Upper lobe of left lung (tissue), 6 donors: ENCODE results near the gene SIK2. TPM values are rescaled to one million over a fixed set of nuclear protein-coding genes. Genes with fewer than 3 reads are reported as not detected.

Source experiments
- ATAC-seq, 2 donors: fragments of 200-7000 bp; cut with Tn5 transposase; one replicate each; pipeline ENCODE4 v1.9.1; 2022; ENCODE audit warnings: mild to moderate bottlenecking in 2 of 2, moderate library complexity in 2 of 2; ENCODE audit not compliant: low FRiP score in 2 of 2
- DNase-seq, 2 donors: peaks; one replicate each; pipeline ENCODE4 v3.0.0-alpha.2; 2019 to 2020
- H3K27ac ChIP-seq, 4 donors: fragments of 200-600 bp; sonication (generic); one replicate each; pipeline ENCODE4 v1.5.1; 2016 to 2019
- H3K27me3 ChIP-seq, 4 donors: fragments of 200-600 bp; sonication (generic); one replicate each; pipeline ENCODE4 v1.5.1; 2017 to 2019
- H3K36me3 ChIP-seq, 4 donors: fragments of 200-600 bp; sonication (generic); one replicate each; pipeline ENCODE4 v1.5.1; 2016 to 2019
- H3K4me1 ChIP-seq, 4 donors: fragments of 200-600 bp; sonication (generic); one replicate each; pipeline ENCODE4 v1.5.1; 2018 to 2019
- H3K4me3 ChIP-seq, 4 donors: fragments of 200-600 bp; sonication (generic); one replicate each; pipeline ENCODE4 v1.5.1; 2017 to 2019; ENCODE audit warnings: mild to moderate bottlenecking in 2 of 4, moderate library complexity in 1 of 4
- H3K9me3 ChIP-seq, 4 donors: fragments of 200-600 bp; sonication (generic); one replicate each; pipeline ENCODE4 v1.5.1; 2018 to 2019
- CTCF ChIP-seq, 6 experiments: fragments of 450-650 bp in 4 of 6; fragments of 200-600 bp in 2 of 6; sonication (generic) in 2 of 6; IDR thresholded peaks; one replicate each; pipeline ENCODE4 v1.5.1; 2016 to 2019; ENCODE audit warnings: antibody characterized with exemption in 6 of 6
- EP300 ChIP-seq, 4 donors: sonication (generic); formaldehyde crosslinking; IDR thresholded peaks; one replicate each; pipeline ENCODE4 v1.5.1; 2017; ENCODE audit warnings: antibody characterized with exemption in 4 of 4, control low read depth in 2 of 4
- POLR2A ChIP-seq, 4 donors: fragments of 450-650 bp; IDR thresholded peaks; one replicate each; pipeline ENCODE4 v1.5.1; 2016 to 2017; ENCODE audit warnings: antibody characterized with exemption in 4 of 4, mild to moderate bottlenecking in 2 of 4
- POLR2AphosphoS5 ChIP-seq, 2 donors: sonication (generic); formaldehyde crosslinking; IDR thresholded peaks; one replicate each; pipeline ENCODE4 v1.5.1; 2017; ENCODE audit warnings: antibody characterized with exemption in 2 of 2
- WGBS, 2 donors: methylation state at CpG; one replicate each; pipeline ENCODE4 v1.1.5; 2017 to 2018; 5-methylcytosine and 5-hydroxymethylcytosine counted together
- total RNA-seq, 6 donors: library from RNA; depleted of rRNA in 4 of 6; stranded (reverse); fragments of >200 nt in 4 of 6; gene quantifications; one replicate each; pipeline versions ENCODE4 v1.1.0 to v1.2.1, GENCODE V29; 2016 to 2021
- donor health status: DM: no; HTN: no; CAD: no; lungs with moderate emphysema.
- donor health status: DM: no; HTN: yes; CAD: no; lungs with severe emphysema.

Gene SIK2
- total RNA-seq, 6 donors from 2014 or later = 23.0 to 35.9 (median 27.6) TPM

GRCh38 chr11:111605681-111606080 lies 3.4 kb downstream of the SIK2 start:
- Histone ChIP-seq H3K27me3 (no peaks in the 10 kb centered on the region), H3K4me3 (no peak overlapping the region), H3K9me3 (no peaks in the 10 kb centered on the region), H3K36me3 (no peaks in the 10 kb centered on the region), H3K27ac (no peak overlapping the region), H3K4me1 (peaks cover 17 to 51% (median 42%) of the 10 kb centered on the region in 4 donors)
- 28 to 35% methylated on average over 4 of the region's 4 CpGs for WGBS, 2 donors
- DNase-seq (no peak), ATAC-seq (no peak)
- TF ChIP-seq POLR2A (IDR thresholded peaks at IDR 0.05) (no peak), POLR2AphosphoS5 (IDR thresholded peaks at IDR 0.05) (no peak), CTCF (IDR thresholded peaks at IDR 0.05) (no peak), EP300 (IDR thresholded peaks at IDR 0.05) (no peak)

- H3K4me1 ChIP-seq = peaks cover 24 to 50% (median 46%) of the 10 kb centered on the region in 4 donors
These were observed 4.7 kb downstream of the SIK2 start for GRCh38 chr11:111606986-111607385.

GRCh38 chr11:111607751-111608150 lies 5.5 kb downstream of the SIK2 start:
- WGBS, 2 donors = 85 to 92% methylated on average over 3 of the region's 3 CpGs
- H3K4me1 ChIP-seq = peaks cover 25 to 55% (median 53%) of the 10 kb centered on the region in 4 donors

More at GRCh38 chr11:111606986-111607385, 4.7 kb downstream of the SIK2 start:
- TF ChIP-seq EP300 (IDR thresholded peaks at IDR 0.05) (no peak), POLR2A (IDR thresholded peaks at IDR 0.05) (no peak), POLR2AphosphoS5 (IDR thresholded peaks at IDR 0.05) (no peak), CTCF (IDR thresholded peaks at IDR 0.05) (no peak)
- Histone ChIP-seq H3K27me3 (no peaks in the 10 kb centered on the region), H3K4me3 (no peak overlapping the region), H3K9me3 (no peaks in the 10 kb centered on the region), H3K27ac (peak overlapping the region in 1 of 4 donors; percentile 29), H3K36me3 (no peaks in the 10 kb centered on the region)
- DNase-seq (no peak), ATAC-seq (no peak)

GRCh38 chr11:111612224-111612623 lies 10.0 kb downstream of the SIK2 start:
- no peaks in the 10 kb centered on the region for H3K27me3 ChIP-seq
- 53 to 68% methylated on average over 1 of the region's 1 CpG for WGBS, 2 donors
- no peaks in the 10 kb centered on the region for H3K9me3 ChIP-seq
- DNase-seq = no peak
- peak overlapping the region in 2 of 4 donors; percentile 26 to 27 for H3K27ac ChIP-seq
- H3K4me1 ChIP-seq = peaks cover 11 to 22% (median 17%) of the 10 kb centered on the region in 4 donors
- peak in 1 of 2 donors; percentile 29 for TF ChIP-seq POLR2AphosphoS5 (IDR thresholded peaks at IDR 0.05)
- no peak for TF ChIP-seq CTCF (IDR thresholded peaks at IDR 0.05)
- no peak for TF ChIP-seq POLR2A (IDR thresholded peaks at IDR 0.05)
- no peak for TF ChIP-seq EP300 (IDR thresholded peaks at IDR 0.05)
- ATAC-seq = peak in 1 of 2 donors; percentile 24
- H3K36me3 ChIP-seq = peaks cover 0 to 14% (median 1%) of the 10 kb centered on the region in 4 donors
- H3K4me3 ChIP-seq = no peak overlapping the region

More at GRCh38 chr11:111607751-111608150, 5.5 kb downstream of the SIK2 start:
- TF ChIP-seq POLR2A (IDR thresholded peaks at IDR 0.05) (no peak), CTCF (IDR thresholded peaks at IDR 0.05) (no peak), EP300 (IDR thresholded peaks at IDR 0.05) (no peak)
- Histone ChIP-seq H3K27ac (no peak overlapping the region), H3K9me3 (no peaks in the 10 kb centered on the region), H3K36me3 (no peaks in the 10 kb centered on the region), H3K27me3 (no peaks in the 10 kb centered on the region), H3K4me3 (no peak overlapping the region)
- DNase-seq = no peak
- ATAC-seq = no peak

GRCh38 chr11:111617286-111617685 lies 15.0 kb downstream of the SIK2 start:
- TF ChIP-seq EP300 (IDR thresholded peaks at IDR 0.05) (no peak), POLR2AphosphoS5 (IDR thresholded peaks at IDR 0.05) (no peak), CTCF (IDR thresholded peaks at IDR 0.05) (no peak), POLR2A (IDR thresholded peaks at IDR 0.05) (no peak)
- WGBS, 2 donors = 82 to 93% methylated on average over 4 of the region's 4 CpGs
- no peak overlapping the region for H3K27ac ChIP-seq
- H3K27me3 ChIP-seq = no peaks in the 10 kb centered on the region
- DNase-seq = no peak
- no peak for ATAC-seq
- peaks cover 0 to 4% (median 3%) of the 10 kb centered on the region in 4 donors for H3K4me1 ChIP-seq
- H3K4me3 ChIP-seq = no peak overlapping the region
- H3K9me3 ChIP-seq = no peaks in the 10 kb centered on the region
- H3K36me3 ChIP-seq = peaks cover 0 to 62% (median 18%) of the 10 kb centered on the region in 4 donors
